ENCODE measurements around the gene CHRM5.

Gene CHRM5

GRCh38 chr15:34085746-34086145, 117.4 kb downstream of the CHRM5 start:
- Mint-ChIP-seq H3K4me1 (peaks cover 4% of the 10 kb centered on the region), H3K27me3 (no peaks in the 10 kb centered on the region), H3K27ac (no peak overlapping the region), H3K9me3 (no peaks in the 10 kb centered on the region), H3K36me3 (peaks cover 10% of the 10 kb centered on the region), H3K4me3 (no peak overlapping the region)

- Mint-ChIP-seq H3K4me1 (peaks cover 49% of the 10 kb centered on the region), H3K4me3 (peak overlapping the region; percentile 99), H3K27me3 (no peaks in the 10 kb centered on the region), H3K27ac (no peak overlapping the region), H3K36me3 (peaks cover 18% of the 10 kb centered on the region), H3K9me3 (no peaks in the 10 kb centered on the region)
Observed at GRCh38 chr15:34099914-34100313, 131.6 kb downstream of the CHRM5 start.

- Mint-ChIP-seq H3K27me3 (no peaks in the 10 kb centered on the region), H3K9me3 (peaks cover 3% of the 10 kb centered on the region), H3K4me3 (peak within 1 kb of the TSS; percentile 99), H3K4me1 (peaks cover 42% of the 10 kb centered on the region), H3K27ac (peak within 1 kb of the TSS; percentile 98), H3K36me3 (peaks cover 19% of the 10 kb centered on the region)
Observed at GRCh38 chr15:34101366-34102174, 133.3 kb downstream of the CHRM5 start, which contains the start of the genes EMC7 and PGBD4. Gene EMC7 (minus strand): TSS chr15:34101862. CDS start chr15:34101839, 23 bp downstream. Gene PGBD4 (plus strand): TSS chr15:34102083. CDS start chr15:34102532, 449 bp downstream.

GRCh38 chr15:34102175-34102925, 134.1 kb downstream of the CHRM5 start:
- peaks cover 40% of the 10 kb centered on the region for H3K4me1 Mint-ChIP-seq
- peaks cover 3% of the 10 kb centered on the region for H3K9me3 Mint-ChIP-seq
- no peaks in the 10 kb centered on the region for H3K27me3 Mint-ChIP-seq
- H3K4me3 Mint-ChIP-seq = peak overlapping the region; percentile 99
- peaks cover 19% of the 10 kb centered on the region for H3K36me3 Mint-ChIP-seq
- H3K27ac Mint-ChIP-seq = peak overlapping the region; percentile 98

- H3K9me3 Mint-ChIP-seq = peaks cover 3% of the 10 kb centered on the region
- no peak overlapping the region for H3K27ac Mint-ChIP-seq
- peaks cover 19% of the 10 kb centered on the region for H3K36me3 Mint-ChIP-seq
Observed at GRCh38 chr15:34106423-34106822, 138.1 kb downstream of the CHRM5 start.

GRCh38 chr15:34107315-34107714, 139.0 kb downstream of the CHRM5 start:
- Mint-ChIP-seq H3K27ac (no peak overlapping the region), H3K4me1 (peaks cover 9% of the 10 kb centered on the region)

More at GRCh38 chr15:34106423-34106822, 138.1 kb downstream of the CHRM5 start:
- peaks cover 17% of the 10 kb centered on the region for H3K4me1 Mint-ChIP-seq
- H3K4me3 Mint-ChIP-seq = no peak overlapping the region
- no peaks in the 10 kb centered on the region for H3K27me3 Mint-ChIP-seq

GRCh38 chr15:34109797-34110663, 141.7 kb downstream of the CHRM5 start:
- Mint-ChIP-seq H3K4me1 (no peaks in the 10 kb centered on the region), H3K27ac (no peak overlapping the region), H3K9me3 (peaks cover 3% of the 10 kb centered on the region), H3K4me3 (no peak overlapping the region), H3K27me3 (no peaks in the 10 kb centered on the region), H3K36me3 (peaks cover 3% of the 10 kb centered on the region)

More at GRCh38 chr15:34107315-34107714, 139.0 kb downstream of the CHRM5 start:
- Mint-ChIP-seq H3K4me3 (no peak overlapping the region), H3K9me3 (peaks cover 3% of the 10 kb centered on the region), H3K27me3 (no peaks in the 10 kb centered on the region), H3K36me3 (peaks cover 16% of the 10 kb centered on the region)

- Mint-ChIP-seq H3K4me1 (no peaks in the 10 kb centered on the region), H3K4me3 (no peak overlapping the region), H3K9me3 (peaks cover under 1% of the 10 kb centered on the region), H3K36me3 (peaks cover under 1% of the 10 kb centered on the region), H3K27me3 (no peaks in the 10 kb centered on the region), H3K27ac (no peak overlapping the region)
Observed at GRCh38 chr15:34111488-34111887, 143.2 kb downstream of the CHRM5 start.

- no peaks in the 10 kb centered on the region for H3K9me3 Mint-ChIP-seq
- no peak overlapping the region for H3K27ac Mint-ChIP-seq
- H3K4me3 Mint-ChIP-seq = no peak overlapping the region
- no peaks in the 10 kb centered on the region for H3K4me1 Mint-ChIP-seq
- H3K27me3 Mint-ChIP-seq = peaks cover 4% of the 10 kb centered on the region
- H3K36me3 Mint-ChIP-seq = no peaks in the 10 kb centered on the region
Observed at GRCh38 chr15:34114215-34114614, 145.9 kb downstream of the CHRM5 start.

- H3K9me3 Mint-ChIP-seq = no peaks in the 10 kb centered on the region
- H3K27me3 Mint-ChIP-seq = peaks cover 4% of the 10 kb centered on the region
- no peak overlapping the region for H3K4me3 Mint-ChIP-seq
- H3K27ac Mint-ChIP-seq = no peak overlapping the region
- H3K4me1 Mint-ChIP-seq = no peaks in the 10 kb centered on the region
- H3K36me3 Mint-ChIP-seq = no peaks in the 10 kb centered on the region
Observed at GRCh38 chr15:34114739-34115138, 146.4 kb downstream of the CHRM5 start.

GRCh38 chr15:34116620-34117019, 148.3 kb downstream of the CHRM5 start:
- Mint-ChIP-seq H3K4me1 (no peaks in the 10 kb centered on the region), H3K27me3 (peaks cover 15% of the 10 kb centered on the region), H3K9me3 (no peaks in the 10 kb centered on the region), H3K27ac (no peak overlapping the region), H3K36me3 (no peaks in the 10 kb centered on the region), H3K4me3 (no peak overlapping the region)

Measured in activated naive CD4-positive, alpha-beta T cell treated with anti-CD3 and anti-CD28 coated beads, Interleukin-2, amount 50 U/mL, for 24 hours (primary cell).